HG03342 (cell line): ENCODE data around the gene SEC24A.
"Not testable (repeated sequence)": the region's sequence is repeated elsewhere in the genome, so short reads cannot be mapped to it uniquely, and the experiment has no call there.

Experiments used
- ATAC-seq: cut with Tn5 transposase; IDR thresholded peaks from one replicate; pipeline ENCODE4 v1.9.1; 2021; ENCODE audit warnings: mild to moderate bottlenecking, moderate library complexity; ENCODE audit not compliant: unreplicated experiment

SEC24A gene

GRCh38 chr5:134649163-134649835 lies 714 bp downstream of the SEC24A start:
- ATAC-seq = no peak

- not testable (repeated sequence) for ATAC-seq
Measured at GRCh38 chr5:134650660-134651059, 2.1 kb downstream of the SEC24A start.

GRCh38 chr5:134651531-134651930 lies 2.9 kb downstream of the SEC24A start:
- no peak for ATAC-seq

- ATAC-seq = no peak
Measured at GRCh38 chr5:134656690-134657089, 8.1 kb downstream of the SEC24A start.

GRCh38 chr5:134659456-134659855 lies 10.9 kb downstream of the SEC24A start:
- no peak for ATAC-seq

- no peak for ATAC-seq
Measured at GRCh38 chr5:134659922-134660321, 11.3 kb downstream of the SEC24A start.

GRCh38 chr5:134662971-134663370 lies 14.4 kb downstream of the SEC24A start:
- ATAC-seq = no peak

- ATAC-seq = no peak
Measured at GRCh38 chr5:134664448-134664847, 15.9 kb downstream of the SEC24A start.

GRCh38 chr5:134673546-134673945 lies 25.0 kb downstream of the SEC24A start:
- not testable (repeated sequence) for ATAC-seq

- not testable (repeated sequence) for ATAC-seq
Measured at GRCh38 chr5:134677357-134677756, 28.8 kb downstream of the SEC24A start.

- ATAC-seq = not testable (repeated sequence)
Measured at GRCh38 chr5:134690144-134690543, 41.6 kb downstream of the SEC24A start.

GRCh38 chr5:134692722-134693121 lies 44.1 kb downstream of the SEC24A start:
- ATAC-seq = no peak

- no peak for ATAC-seq
Measured at GRCh38 chr5:134708301-134708700, 59.7 kb downstream of the SEC24A start.

GRCh38 chr5:134714120-134714519 lies 65.5 kb downstream of the SEC24A start:
- no peak for ATAC-seq

GRCh38 chr5:134714541-134714940 lies 66.0 kb downstream of the SEC24A start:
- no peak for ATAC-seq

GRCh38 chr5:134715466-134715865 lies 66.9 kb downstream of the SEC24A start:
- ATAC-seq = not testable (repeated sequence)

GRCh38 chr5:134724872-134725271 lies 76.3 kb downstream of the SEC24A start:
- no peak for ATAC-seq

GRCh38 chr5:134732819-134733218 lies 84.2 kb downstream of the SEC24A start:
- no peak for ATAC-seq

- no peak for ATAC-seq
Measured at GRCh38 chr5:134735243-134735642, 86.7 kb downstream of the SEC24A start.

- no peak for ATAC-seq
Measured at GRCh38 chr5:134736173-134736812, 87.7 kb downstream of the SEC24A start.

GRCh38 chr5:134738133-134738962 lies 89.8 kb downstream of the SEC24A start, which contains the start of gene CAMLG:
Gene CAMLG (plus strand): TSS chr5:134738548. CDS start chr5:134738621, 73 bp downstream.
- peak; percentile 93 for ATAC-seq
